GM21786 (cell line): Measurements from ENCODE around the gene REEP2.
"Not testable (repeated sequence)": the region's sequence is repeated elsewhere in the genome, so short reads cannot be mapped to it uniquely, and the experiment has no call there.

Experiments
- ATAC-seq: cut with Tn5 transposase; IDR thresholded peaks from one replicate; pipeline ENCODE4 v1.9.1; 2021; ENCODE audit not compliant: unreplicated experiment

Gene REEP2

GRCh38 chr5:138438724-138439476, at the start of gene REEP2:
REEP2 (plus strand) TSS chr5:138439057; CDS start chr5:138439209, 152 bp downstream.
- no peak for ATAC-seq

- no peak for ATAC-seq
Observed at GRCh38 chr5:138389332-138389731, 49.5 kb upstream of the REEP2 start.

GRCh38 chr5:138389911-138390310, 48.9 kb upstream of the REEP2 start:
- not testable (repeated sequence) for ATAC-seq

DNA sequence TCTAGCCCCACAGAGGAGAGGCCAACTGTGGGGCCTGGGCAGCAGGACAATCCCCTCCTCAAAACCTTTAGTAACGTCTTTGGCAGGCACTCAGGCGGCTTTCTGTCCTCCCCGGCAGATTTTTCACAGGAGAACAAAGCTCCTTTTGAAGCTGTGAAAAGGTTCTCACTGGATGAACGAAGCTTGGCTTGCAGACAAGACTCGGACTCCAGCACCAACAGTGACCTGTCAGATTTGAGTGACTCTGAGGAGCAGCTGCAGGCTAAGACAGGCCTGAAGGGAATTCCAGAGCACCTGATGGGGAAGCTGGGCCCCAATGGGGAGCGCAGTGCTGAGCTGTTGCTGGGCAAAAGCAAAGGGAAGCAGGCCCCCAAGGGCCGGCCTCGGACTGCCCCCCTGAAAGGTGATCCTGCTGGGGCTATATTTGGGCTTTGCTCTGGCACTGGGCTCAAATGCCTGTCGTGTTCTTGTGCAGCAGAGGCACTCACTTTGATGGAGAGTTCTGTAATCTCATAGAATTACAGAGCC, 46.9 kb upstream of the REEP2 start:
- ATAC-seq: no peak

DNA sequence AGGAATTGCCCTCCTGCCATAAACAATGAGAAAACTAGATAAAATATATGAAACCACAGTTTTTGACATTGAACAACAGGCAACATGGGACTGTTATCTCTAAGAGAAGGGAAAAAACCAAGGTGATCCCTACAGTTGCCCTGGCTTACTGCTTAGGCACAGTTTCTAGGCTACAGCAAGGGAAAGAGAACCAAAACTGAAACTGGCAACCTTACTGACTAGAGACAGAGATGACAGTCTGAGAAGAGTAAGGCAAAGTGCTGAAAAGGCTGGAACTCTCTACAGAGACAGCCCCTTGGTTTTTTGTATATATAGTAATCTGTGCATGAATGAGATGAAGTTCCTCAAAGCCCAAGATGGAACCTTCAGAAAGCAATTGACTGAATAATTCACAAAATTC, 36.2 kb upstream of the REEP2 start:
- peak; percentile 71 for ATAC-seq

DNA sequence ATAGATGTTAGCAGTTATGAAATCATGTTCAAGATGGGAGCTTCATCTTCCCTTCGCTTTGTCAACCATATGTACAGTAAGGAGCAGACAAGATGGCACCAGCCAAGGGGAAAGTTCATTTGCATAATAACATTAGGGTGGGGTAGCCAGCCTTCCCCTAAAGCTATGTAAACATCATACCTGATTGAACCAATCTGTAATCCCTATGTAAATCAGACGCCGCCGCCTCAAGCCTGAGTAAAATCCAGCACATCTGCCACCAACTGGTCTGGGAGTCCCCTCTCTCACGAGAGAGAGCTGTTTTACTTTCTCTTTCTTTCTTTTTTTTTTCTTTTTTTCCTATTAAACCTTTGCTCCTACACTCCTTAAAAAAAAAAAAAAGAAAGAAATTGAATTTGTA, 30.8 kb upstream of the REEP2 start:
- ATAC-seq: peak; percentile 94

DNA sequence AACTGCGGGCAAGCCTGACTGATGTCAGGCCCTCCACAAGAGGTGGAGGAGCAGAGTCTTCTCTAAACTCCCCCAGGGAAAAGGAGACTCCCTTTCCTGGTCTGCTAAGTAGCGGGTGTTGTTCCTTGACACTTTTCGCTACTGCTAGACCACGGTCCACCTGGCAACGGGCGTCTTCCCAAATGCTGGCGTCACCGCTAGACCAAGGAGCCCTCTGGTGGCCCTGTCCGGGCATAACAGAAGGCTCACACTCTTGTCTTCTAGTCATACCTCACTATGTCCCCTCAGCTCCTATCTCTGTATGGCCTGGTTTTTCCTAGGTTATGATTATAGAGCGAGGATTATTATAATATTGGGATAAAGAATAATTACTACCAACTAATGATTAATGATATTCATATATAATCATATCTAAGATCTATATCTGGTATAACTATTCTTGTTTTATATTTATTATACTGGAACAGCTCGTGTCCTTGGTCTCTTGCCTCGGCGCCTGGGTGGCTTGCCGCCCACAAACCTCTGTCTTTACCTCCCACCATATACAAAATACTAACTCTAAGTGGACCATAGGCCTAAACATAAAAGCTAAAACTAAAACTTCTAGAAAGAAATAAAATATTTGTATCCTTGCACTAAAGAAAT, 27.7 kb upstream of the REEP2 start:
- ATAC-seq: not testable (repeated sequence)

GRCh38 chr5:138418444-138418843, 20.4 kb upstream of the REEP2 start:
- ATAC-seq: no peak

DNA sequence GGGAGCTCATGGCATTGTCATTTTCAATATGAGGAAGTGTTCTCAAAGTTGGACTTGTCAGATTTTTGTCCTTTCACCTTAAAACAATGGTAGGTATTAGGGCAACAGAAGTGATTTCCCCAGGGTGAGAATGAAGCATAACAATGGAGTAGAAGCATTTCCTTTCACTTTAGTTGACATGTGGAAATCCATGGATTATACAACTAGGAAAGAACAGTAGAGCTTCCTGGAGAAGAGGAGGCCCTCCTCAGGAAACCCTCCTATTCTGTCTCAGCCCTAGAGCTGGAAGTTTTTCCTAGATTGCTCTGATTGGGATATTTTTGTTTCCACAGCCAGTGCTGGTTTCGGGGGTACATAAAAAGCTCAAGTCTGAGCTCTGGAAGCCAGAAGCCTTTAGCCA, 13.8 kb upstream of the REEP2 start:
- ATAC-seq: no peak

DNA sequence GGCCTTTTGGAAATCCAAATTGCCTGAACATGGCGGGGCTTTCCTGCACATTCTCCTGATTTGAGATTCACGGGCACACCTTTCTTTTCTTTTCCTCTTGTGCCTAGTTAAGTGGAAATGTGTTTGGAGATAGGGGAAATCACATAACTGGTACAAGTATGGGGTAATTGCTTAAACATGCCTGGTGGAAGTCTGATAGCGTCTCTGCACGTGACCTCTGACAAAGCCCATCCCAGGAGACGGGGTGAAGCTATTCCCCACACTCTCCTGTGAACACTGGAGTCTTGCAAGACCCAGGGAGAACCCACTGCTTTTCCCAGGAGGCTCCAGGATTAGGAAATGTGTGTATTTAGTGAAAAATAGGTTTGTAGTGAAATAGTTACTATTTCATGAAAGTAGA, 2.9 kb upstream of the REEP2 start:
- ATAC-seq: no peak

DNA sequence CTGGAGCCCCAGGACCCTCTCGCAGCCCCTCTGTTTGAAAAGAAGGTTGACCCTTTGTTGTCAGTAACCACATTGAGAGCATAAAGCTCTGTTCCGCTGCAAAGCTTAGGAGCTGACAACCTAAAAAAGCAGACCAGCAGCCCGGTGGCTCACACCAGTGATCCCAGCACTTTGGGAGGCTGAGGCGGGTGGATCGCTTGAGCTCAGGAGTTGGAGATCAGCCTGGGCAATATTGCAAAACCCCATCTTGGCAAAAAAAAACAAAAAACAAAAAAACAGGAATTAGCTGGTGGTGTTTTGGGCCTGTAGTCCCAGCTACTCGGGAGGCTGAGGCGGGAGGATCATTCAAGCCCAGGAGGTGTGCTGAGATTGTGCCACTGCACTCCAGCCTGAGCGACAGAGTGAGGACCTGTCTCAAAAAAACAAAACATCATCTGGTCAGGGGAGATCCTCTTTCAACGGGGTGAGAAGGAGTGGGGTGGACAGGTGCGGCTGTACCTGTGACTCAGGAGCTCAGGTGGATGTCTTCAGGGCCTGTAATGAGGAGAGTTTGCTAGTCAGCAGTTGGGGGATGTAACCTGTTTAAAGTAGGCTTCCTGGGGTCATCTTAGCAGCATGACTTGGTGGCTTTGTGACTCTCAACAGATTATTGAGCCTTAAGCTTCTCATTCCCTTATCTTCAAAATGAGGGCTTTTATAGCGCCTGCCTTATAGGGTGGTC, 694 bp upstream of the REEP2 start:
- ATAC-seq: no peak

- ATAC-seq: no peak
Observed at GRCh38 chr5:138439477-138440158, 761 bp downstream of the REEP2 start.

DNA sequence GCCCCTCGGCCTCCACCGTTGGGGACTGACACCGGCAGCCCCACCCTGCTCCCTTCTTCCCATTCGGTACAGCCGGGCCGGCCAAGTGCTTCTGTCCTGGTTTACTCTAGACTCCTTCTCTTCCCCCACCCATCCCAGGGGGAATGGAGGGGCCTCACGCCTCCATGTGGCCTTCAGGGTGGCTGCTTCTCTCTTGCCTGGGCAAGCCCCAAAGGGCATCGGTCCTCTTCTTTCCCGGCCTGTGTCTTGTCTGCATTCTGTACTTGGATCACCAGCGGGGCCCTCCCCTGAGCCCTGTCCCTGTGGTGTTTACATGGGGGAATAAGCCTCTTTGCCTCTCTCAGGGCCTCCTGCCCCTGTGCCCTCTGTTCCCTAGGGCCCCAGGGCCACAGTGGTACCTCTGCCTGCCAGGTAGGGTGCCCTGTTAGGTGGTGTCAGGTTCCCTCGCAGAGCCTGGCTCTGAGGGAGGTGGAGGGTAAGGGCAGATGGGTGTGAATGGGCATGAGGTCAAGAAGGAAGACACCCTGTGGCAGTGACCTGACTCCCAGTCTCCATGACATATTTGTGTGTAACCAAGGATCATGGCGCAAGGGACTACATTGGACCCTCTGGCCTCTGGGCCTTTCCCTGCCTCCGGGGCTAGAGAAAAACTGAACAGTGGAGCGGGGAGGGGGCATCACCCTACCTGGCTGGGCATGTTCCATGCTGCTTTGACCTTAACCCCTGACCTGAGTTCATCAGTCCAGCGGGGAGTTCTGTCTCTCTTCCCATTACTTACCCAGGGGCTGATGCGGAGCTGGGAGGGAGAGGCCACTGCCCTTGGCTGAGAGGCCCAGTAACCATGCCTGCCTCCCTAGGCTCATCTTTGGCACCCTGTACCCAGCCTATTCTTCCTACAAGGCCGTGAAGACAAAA, 1.6 kb downstream of the REEP2 start:
- ATAC-seq: no peak

DNA sequence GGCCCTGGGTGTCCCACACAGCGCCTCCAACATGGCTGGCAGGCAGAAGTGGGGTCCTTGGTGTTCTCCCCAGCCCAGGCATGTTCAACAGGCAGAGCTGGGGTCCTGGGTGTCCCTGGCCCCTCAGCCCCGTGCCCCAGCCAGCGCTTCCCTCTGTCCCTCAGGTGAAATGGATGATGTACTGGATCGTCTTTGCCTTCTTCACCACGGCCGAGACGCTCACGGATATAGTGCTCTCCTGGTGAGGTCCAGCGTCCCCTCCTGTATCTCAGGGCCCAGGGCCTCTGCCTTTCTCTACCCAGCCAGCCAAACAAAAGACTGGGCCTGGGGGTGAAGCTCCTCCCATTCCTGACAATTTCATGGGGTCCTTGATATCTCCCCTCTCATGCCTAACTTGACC, 2.4 kb downstream of the REEP2 start:
- no peak for ATAC-seq

- ATAC-seq: no peak
Observed at GRCh38 chr5:138444078-138444773, 5.4 kb downstream of the REEP2 start.

DNA sequence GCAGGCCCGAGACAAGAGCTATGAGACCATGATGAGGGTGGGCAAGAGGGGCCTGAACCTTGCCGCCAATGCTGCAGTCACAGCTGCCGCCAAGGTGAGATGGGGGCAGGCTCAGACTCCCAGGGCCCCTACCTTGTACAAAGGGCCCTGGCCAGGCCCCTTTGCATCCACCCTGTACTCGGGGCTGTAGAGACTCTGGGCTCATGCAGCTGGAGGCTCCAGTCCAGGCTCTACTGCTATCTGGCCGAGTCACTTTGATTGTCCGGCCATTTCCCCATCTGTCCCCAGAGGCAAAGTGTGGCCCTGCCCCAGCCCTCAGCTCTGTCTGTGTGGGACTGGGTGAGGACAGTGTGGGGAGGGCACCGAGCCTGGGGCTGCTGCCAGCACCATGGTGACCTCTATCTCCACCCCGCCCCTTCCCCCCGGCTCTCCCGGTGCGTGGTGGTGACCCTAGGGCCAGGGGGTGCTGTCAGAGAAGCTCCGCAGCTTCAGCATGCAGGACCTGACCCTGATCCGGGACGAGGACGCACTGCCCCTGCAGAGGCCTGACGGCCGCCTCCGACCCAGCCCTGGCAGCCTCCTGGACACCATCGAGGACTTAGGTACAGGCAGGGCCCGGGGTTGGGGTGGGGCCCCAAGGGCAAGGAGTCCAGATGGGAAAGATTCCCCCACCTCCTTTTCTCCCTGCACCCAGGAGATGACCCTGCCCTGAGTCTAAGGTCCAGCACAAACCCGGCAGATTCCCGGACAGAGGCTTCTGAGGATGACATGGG, 6.1 kb downstream of the REEP2 start:
- no peak for ATAC-seq

DNA sequence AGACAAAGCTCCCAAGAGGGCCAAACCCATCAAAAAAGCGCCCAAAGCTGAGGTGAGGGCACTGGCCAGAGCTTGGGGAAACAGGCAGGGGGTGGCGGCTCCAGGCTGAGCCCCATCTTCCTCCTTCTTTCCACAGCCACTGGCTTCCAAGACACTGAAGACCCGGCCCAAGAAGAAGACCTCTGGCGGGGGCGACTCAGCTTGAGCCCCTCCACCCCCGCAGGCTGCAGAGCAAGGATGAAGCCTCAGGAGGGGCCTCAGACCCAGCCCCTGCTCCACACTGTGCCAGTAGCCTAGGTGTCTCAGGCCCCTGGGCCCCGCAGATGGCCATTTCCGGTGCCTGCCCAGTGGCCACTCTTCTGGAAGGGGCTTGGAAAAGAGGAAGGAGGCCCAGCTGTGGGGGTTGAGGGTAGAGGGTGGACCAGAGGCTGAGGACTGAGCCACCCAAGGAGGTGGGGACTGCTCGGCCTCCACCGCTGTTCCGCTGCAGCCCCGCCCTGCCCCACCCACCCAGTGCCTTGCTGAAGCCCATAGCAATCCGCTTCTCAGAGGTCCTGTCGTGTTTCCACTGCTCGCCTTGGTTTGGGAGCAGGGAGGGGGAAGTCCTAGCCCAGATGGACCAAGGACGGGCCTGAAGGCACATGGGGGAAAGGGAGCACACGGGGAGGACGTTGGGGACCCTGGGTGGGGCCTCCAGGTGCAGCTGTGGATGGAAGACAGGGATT, 6.9 kb downstream of the REEP2 start:
- no peak for ATAC-seq

GRCh38 chr5:138448070-138448469, 9.2 kb downstream of the REEP2 start:
- ATAC-seq: no peak
